ENCODE results near the gene TMED7. TPM values are rescaled to one million over a fixed set of nuclear protein-coding genes. Genes with fewer than 3 reads are reported as not detected.

Gene TMED7
- total RNA-seq, 1 experiment from 2014 or later: 70.7 TPM

- H3K4me2 ChIP-seq: peak overlapping the region; percentile 97; the same call in 1 of the 2 replicates
- BruUV-seq (replicated peaks): no TSS peak
- H2AFZ ChIP-seq: no peak overlapping the region
These were observed 1.5 kb upstream of the TMED7 start for GRCh38 chr5:115627295-115627865.

DNA sequence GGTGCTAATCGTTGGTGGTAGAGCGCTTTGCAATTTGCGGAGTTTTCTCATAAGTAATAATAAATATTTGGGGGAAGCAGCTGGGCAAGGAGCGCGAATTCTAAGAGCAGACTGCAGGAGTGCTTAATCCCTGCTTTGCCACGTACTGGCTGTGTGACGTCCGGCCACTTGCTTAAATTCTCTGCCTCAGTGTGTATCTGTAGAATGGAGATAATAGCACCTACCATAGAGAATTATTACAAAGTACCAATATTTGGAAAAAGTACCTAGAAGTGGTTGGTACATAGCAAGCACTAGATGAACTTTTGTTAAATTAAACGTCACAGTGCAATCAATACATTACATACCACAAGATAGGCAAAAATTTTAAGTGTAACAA, 598 bp upstream of the TMED7 start:
- ChIA-PET CTCF (interaction anchor here (0.7 kb wide), 1 partner anchor 534 kb away, joined by 5 read pairs; no protein-coding TSS in a partner anchor), POLR2A (ENCODE audit: unreplicated experiment) (no interaction called here)
- no peak for DNase-seq
- H3F3A ChIP-seq (ENCODE audit: insufficient read depth, low read depth): no peaks in the 10 kb centered on the region
- H3K27ac ChIP-seq: peak overlapping the region; percentile 37
- H3K79me2 ChIP-seq (ENCODE audit: low read depth): peaks cover 45% of the 10 kb centered on the region
- H2AFZ ChIP-seq: peak overlapping the region; percentile 92
- no peaks in the 10 kb centered on the region for H3K9me3 ChIP-seq (ENCODE audit: insufficient read depth, low read depth)
- BruUV-seq (replicated peaks): TSS peak; percentile 57
- no peaks in the 10 kb centered on the region for H3K27me3 ChIP-seq (ENCODE audit: insufficient read depth, low read depth)
- intact Hi-C loops (cut with micrococcal nuclease; ENCODE audit: unreplicated experiment): loop anchor here (1.0 to 5.0 kb wide), 3 partner anchors 215 to 461 kb away; partner anchors contain the start of genes AP3S1, ATG12, CCDC112 and COMMD10
- H3K36me3 ChIP-seq (ENCODE audit: low read depth): no peaks in the 10 kb centered on the region
- TF ChIP-seq EZH2 (IDR thresholded peaks at IDR 0.05; ENCODE audit: low read depth) (no peak), CTCF (conservative IDR thresholded peaks at IDR 0.05) (no peak)
- peak overlapping the region; percentile 97 for H3K4me2 ChIP-seq
- peaks cover 22% of the 10 kb centered on the region for H4K20me1 ChIP-seq (ENCODE audit: insufficient read depth)
- H3K4me3 ChIP-seq: peak overlapping the region; percentile 98
- no peaks in the 10 kb centered on the region for H3K9me2 ChIP-seq (ENCODE audit: insufficient read depth)
- H3K4me1 ChIP-seq (replicated peaks; ENCODE audit: insufficient read depth): peaks cover 19% of the 10 kb centered on the region

More at GRCh38 chr5:115627295-115627865, 1.5 kb upstream of the TMED7 start:
- ChIA-PET CTCF (no interaction called here), POLR2A (ENCODE audit: unreplicated experiment) (no interaction called here)
- Histone ChIP-seq H3F3A (ENCODE audit: insufficient read depth, low read depth) (no peaks in the 10 kb centered on the region), H3K36me3 (ENCODE audit: low read depth) (no peaks in the 10 kb centered on the region), H3K4me1 (replicated peaks; ENCODE audit: insufficient read depth) (peaks cover 19% of the 10 kb centered on the region), H3K27ac (no peak overlapping the region), H3K4me3 (no peak overlapping the region), H3K27me3 (ENCODE audit: insufficient read depth, low read depth) (no peaks in the 10 kb centered on the region), H3K79me2 (ENCODE audit: low read depth) (peaks cover 35% of the 10 kb centered on the region), H3K9me3 (ENCODE audit: insufficient read depth, low read depth) (no peaks in the 10 kb centered on the region), H4K20me1 (ENCODE audit: insufficient read depth) (peaks cover 15% of the 10 kb centered on the region), H3K9me2 (ENCODE audit: insufficient read depth) (no peaks in the 10 kb centered on the region)
- no peak for DNase-seq
- intact Hi-C loops (cut with micrococcal nuclease; ENCODE audit: unreplicated experiment): loop anchor here (2.0 to 5.0 kb wide), 2 partner anchors 331 to 460 kb away; partner anchors contain the start of genes CCDC112 and COMMD10
- TF ChIP-seq EZH2 (IDR thresholded peaks at IDR 0.05; ENCODE audit: low read depth) (no peak), CTCF (conservative IDR thresholded peaks at IDR 0.05) (no peak)

GRCh38 chr5:115624994-115625393, 842 bp downstream of the TMED7 start:
- no peaks in the 10 kb centered on the region for H3K9me2 ChIP-seq (ENCODE audit: insufficient read depth)
- no TSS peak for BruUV-seq (replicated peaks)
- intact Hi-C loops (cut with micrococcal nuclease; ENCODE audit: unreplicated experiment): loop anchor here (5.0 kb wide), 1 partner anchor 462 kb away; the partner anchor contains the start of gene COMMD10

More at GRCh38 chr5:115624994-115625393, 842 bp downstream of the TMED7 start:
- no peak for TF ChIP-seq EZH2 (IDR thresholded peaks at IDR 0.05; ENCODE audit: low read depth)
- TF ChIP-seq CTCF (conservative IDR thresholded peaks at IDR 0.05): no peak
- H3K9me3 ChIP-seq (ENCODE audit: insufficient read depth, low read depth): no peaks in the 10 kb centered on the region
- H3K27ac ChIP-seq: peak overlapping the region; percentile 81
- no peaks in the 10 kb centered on the region for H3K27me3 ChIP-seq (ENCODE audit: insufficient read depth, low read depth)
- H4K20me1 ChIP-seq (ENCODE audit: insufficient read depth): peaks cover 28% of the 10 kb centered on the region
- ChIA-PET POLR2A (ENCODE audit: unreplicated experiment) (no interaction called here), CTCF (no interaction called here)
- peaks cover 57% of the 10 kb centered on the region for H3K79me2 ChIP-seq (ENCODE audit: low read depth)
- peaks cover 8% of the 10 kb centered on the region; the same call in 1 of the 2 replicates for H3K36me3 ChIP-seq (ENCODE audit: low read depth)
- H3K4me2 ChIP-seq: peak overlapping the region; percentile 98
- peak overlapping the region; percentile 92 for H2AFZ ChIP-seq
- H3F3A ChIP-seq (ENCODE audit: insufficient read depth, low read depth): no peaks in the 10 kb centered on the region
- DNase-seq: no peak
- H3K4me3 ChIP-seq: peak overlapping the region; percentile 98
- H3K4me1 ChIP-seq (replicated peaks; ENCODE audit: insufficient read depth): peaks cover 19% of the 10 kb centered on the region
